ENCODE data around the gene PALM.
A peak's percentile ranks its signal among the peaks of the same experiment; 100 is the strongest.

Gene PALM

DNA sequence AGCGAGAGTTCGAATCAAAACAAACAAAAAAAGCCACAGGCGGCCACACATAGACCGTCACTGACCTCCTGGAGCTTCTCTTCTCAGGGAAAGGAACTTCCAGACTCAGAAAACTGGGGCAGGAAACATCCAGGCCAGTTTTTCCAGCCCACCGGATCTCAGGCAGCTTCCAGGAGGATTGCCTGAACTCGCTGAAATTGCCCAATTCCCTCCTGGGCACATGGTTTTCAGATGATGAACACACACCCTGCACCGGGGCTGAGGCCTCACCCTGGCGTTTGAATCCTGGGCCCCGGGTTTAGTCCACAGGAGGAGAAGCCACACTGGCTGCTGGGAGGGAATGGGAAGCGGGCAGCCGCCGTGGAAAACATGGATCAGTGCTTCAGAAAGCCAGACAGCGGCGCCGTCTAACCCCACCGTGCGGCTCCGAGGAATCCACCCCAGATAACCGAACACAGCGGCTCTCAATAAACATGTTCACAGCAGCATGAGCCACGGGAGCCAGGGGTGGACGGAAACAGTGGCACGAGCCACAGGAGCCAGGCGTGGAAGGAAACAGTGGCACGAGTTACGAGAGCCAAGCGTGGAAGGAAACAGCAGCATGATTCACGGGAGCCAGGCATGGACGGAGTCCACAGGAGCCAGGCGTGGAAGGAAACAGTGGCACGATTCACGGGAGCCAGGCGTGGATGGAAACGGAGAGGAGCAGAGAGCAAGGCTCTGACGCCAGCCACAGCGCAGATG is 70.3 kb downstream of the PALM start:
- DNase-seq (ENCODE audit: insufficient read length, low spot score) (no peak), FAIRE-seq (no peak)

DNA sequence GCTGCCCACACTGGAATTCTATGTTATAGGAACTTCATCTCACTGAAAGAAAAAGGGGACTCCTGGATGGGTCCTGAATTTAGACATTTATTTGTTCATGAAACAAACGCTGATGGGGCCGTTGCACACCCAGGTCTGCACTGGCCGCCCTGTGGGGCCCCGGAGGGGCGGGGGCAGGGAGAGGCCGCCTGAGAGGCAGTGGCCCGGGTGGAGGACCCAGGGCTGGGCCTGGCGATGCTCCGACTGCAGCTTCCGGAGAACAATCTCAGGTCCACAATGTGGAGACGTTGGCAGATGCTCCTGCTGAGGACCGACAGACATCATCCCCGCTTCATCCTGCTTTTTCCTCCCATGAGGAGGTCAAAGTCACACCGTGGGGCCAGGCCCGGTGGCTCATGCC is 72.2 kb downstream of the PALM start:
- no peak for FAIRE-seq
- no peak for DNase-seq (ENCODE audit: insufficient read length, low spot score)

GRCh38 chr19:781800-782184 is 73.1 kb downstream of the PALM start:
- DNase-seq (ENCODE audit: insufficient read length, low spot score) (no peak), FAIRE-seq (no peak)

DNA sequence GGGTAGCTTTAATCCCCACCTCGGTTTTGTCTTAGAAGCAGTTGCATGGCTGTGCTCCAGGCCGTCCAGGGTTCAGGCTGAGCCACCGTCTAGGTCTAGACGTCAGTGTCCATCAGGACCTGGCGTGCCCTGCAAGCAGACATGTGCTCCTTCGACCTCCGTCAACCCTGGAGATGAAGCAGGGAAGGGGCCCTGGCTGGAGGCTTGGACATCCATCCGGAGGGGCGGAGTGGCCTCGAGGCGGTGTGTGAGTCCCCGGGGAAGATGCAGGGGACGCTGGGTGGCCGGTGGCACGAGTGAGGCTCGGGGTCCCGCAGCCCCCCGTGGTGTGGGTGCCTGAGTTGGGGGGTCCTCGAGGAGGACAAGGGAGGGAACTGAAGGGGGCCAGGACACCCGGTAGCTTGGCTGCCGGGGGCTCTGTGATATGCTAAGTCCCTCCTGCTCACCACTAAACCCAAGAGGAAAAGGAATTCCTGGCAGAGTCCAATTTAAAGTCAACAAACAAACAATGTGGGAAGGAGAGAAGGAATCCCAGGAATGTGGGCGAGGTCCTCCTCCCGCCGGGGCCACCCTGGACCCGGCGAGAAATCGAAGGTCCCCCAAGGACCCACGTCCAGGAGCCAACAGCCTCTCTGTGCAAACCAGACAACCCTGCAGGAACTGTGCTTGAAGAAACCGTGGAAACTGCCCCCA is 73.6 kb downstream of the PALM start:
- no peak for FAIRE-seq
- DNase-seq (ENCODE audit: insufficient read length, low spot score), result no peak

DNA sequence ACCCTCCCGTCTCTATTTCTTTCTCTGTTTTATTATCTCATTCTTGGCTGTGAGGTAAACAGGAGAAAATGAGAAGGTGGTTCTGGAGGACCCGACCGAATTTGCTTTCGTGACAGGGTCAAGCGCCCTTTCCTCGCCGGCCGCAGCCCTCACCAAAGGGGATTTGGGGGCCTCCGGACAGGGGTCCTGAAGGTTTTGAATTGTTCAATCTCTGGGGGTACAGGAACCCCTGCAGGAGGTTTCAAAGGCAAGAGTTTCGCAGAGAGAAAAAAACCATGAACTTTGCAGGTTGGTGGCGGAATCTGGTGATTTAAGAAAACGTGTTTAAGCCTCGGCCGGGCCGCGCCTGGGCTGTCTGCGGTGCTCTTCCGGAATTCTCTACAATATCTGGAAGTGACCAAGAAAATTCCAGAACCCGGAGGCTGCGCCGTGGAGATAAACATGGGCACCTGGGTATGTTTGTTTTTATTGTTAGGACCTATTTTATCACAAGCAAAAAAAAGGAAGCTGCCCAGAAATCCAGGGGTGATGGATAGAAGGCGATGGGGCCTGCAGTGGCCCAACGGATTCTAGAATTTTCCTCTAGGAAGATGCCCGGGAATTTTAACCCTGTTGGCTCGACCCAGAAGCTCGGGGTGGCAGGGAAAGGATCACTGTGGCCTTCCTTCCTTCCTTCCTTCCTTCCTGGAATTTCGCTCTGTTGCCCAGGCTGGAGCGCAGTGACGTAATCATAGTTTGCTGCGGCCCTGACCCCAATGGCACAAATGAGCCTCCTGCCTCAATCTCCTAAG is 74.3 kb downstream of the PALM start:
- FAIRE-seq (no peak), DNase-seq (ENCODE audit: insufficient read length, low spot score) (no peak)

DNA sequence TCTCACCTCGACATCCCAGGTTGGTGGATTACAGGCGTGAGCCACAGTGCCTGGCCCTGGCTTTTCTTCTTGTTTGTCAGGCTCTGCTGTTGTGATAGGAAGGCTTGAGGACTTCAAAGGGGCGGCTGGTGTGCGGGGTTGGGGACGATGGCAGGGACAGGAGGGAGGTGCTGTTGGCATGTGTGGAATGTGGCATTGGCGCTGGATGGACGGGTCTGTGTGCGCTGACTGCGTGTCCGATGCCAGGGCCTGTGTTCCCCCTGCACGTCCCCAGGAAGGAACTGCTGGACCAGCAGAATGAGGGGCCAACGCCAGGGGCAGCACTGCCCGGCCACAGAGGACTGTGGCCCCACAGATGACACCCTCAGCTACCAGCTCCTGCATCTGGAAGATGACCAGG is 75.8 kb downstream of the PALM start:
- FAIRE-seq (no peak), DNase-seq (ENCODE audit: insufficient read length, low spot score) (no peak)

GRCh38 chr19:787536-787935 is 78.8 kb downstream of the PALM start:
- DNase-seq (ENCODE audit: insufficient read length, low spot score), result no peak
- no peak for FAIRE-seq

- DNase-seq (ENCODE audit: insufficient read length, low spot score) (no peak), FAIRE-seq (no peak)
These were observed 79.9 kb downstream of the PALM start for GRCh38 chr19:788686-788982.

- FAIRE-seq (no peak), DNase-seq (ENCODE audit: insufficient read length, low spot score) (no peak)
These were observed 80.4 kb downstream of the PALM start for GRCh38 chr19:788983-789700.

- no peak for FAIRE-seq
- DNase-seq (ENCODE audit: insufficient read length, low spot score), result no peak
These were observed 80.9 kb downstream of the PALM start for GRCh38 chr19:789701-790060.

GRCh38 chr19:791007-791566 is 82.4 kb downstream of the PALM start:
- no peak for DNase-seq (ENCODE audit: insufficient read length, low spot score)

GRCh38 chr19:791567-792305 is 83.0 kb downstream of the PALM start:
- FAIRE-seq (no peak), DNase-seq (ENCODE audit: insufficient read length, low spot score) (no peak)

More at GRCh38 chr19:791007-791566, 82.4 kb downstream of the PALM start:
- no peak for FAIRE-seq

- FAIRE-seq, result no peak
- no peak for DNase-seq (ENCODE audit: insufficient read length, low spot score)
These were observed 83.7 kb downstream of the PALM start for GRCh38 chr19:792306-792885.

DNA sequence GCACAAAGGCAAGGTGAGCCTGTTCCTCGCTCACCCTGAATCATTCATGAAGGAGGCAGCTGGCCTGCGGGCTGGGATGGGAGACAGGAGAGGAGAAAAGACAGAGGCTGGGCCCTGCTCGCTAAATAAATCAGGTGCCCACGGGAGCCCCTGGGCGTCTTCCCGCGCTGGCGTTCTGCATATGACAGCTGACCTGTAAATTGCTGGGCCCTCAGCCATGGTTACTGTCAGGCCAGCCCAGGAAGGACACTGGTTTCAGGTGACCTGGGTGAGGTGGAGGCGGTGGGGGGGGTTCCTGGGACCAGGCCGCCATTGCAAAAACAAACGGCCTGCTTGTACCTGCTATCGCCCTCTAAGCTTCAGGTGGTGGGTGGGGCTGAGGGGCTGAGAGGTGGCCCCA is 85.1 kb downstream of the PALM start:
- FAIRE-seq, result no peak

GRCh38 chr19:795073-795611 is 86.4 kb downstream of the PALM start:
- FAIRE-seq (no peak), DNase-seq (ENCODE audit: insufficient read length, low spot score) (no peak)

More for the DNA sequence above, 85.1 kb downstream of the PALM start:
- no peak for DNase-seq (ENCODE audit: insufficient read length, low spot score)

GRCh38 chr19:795691-796581 is 87.2 kb downstream of the PALM start:
- no peak for FAIRE-seq
- DNase-seq (ENCODE audit: insufficient read length, low spot score), result no peak

GRCh38 chr19:796692-797527 is 88.2 kb downstream of the PALM start, which contains the start of gene PTBP1:
Gene PTBP1 (plus strand): TSS chr19:797452. CDS start chr19:797498, 46 bp downstream.
- peak; percentile 98 for DNase-seq (ENCODE audit: insufficient read length, low spot score)
- FAIRE-seq, result peak; percentile 100

All from GM19239 (cell line).